HepG2 (cell line): ENCODE results near the gene NUBP2. TPM values are rescaled to one million over a fixed set of nuclear protein-coding genes. Genes with fewer than 3 reads are reported as not detected.

Experiments
- ARID2 ChIP-seq: sonication (generic); formaldehyde crosslinking; IDR thresholded peaks from 2 replicates; pipeline ENCODE4 v1.8.1; 2022; ENCODE audit warnings: mild to moderate bottlenecking, missing genetic modification reagents, borderline replicate concordance
- ATAD3A ChIP-seq: sonication (generic); formaldehyde crosslinking; IDR thresholded peaks from 2 replicates; pipeline ENCODE4 v1.4.0; 2020; ENCODE audit warnings: missing genetic modification reagents
- HDAC6 ChIP-seq: fragments of 200-600 bp; sonication (generic); IDR thresholded peaks from 2 replicates; pipeline ENCODE4 v1.7.0; 2017; ENCODE audit warnings: mild to moderate bottlenecking, antibody characterized with exemption, low read length, low read depth
- KIAA2018 ChIP-seq: sonication (generic); formaldehyde crosslinking; IDR thresholded peaks from 2 replicates; pipeline ENCODE4 v1.5.0; 2020; ENCODE audit warnings: mild to moderate bottlenecking, missing genetic modification reagents, borderline replicate concordance
- MAF1 ChIP-seq: sonication (generic); formaldehyde crosslinking; IDR thresholded peaks from 2 replicates; pipeline ENCODE4 v1.5.0; 2020; ENCODE audit warnings: missing genetic modification reagents, borderline replicate concordance
- TAF15 ChIP-seq: fragments of 200-400 bp; formaldehyde crosslinking; IDR thresholded peaks from one replicate; pipeline ENCODE4 v1.6.1; 2018; ENCODE audit warnings: mild to moderate bottlenecking, low read depth, low read length; ENCODE audit not compliant: poor library complexity, severe bottlenecking
- TBL1XR1 ChIP-seq: fragments of 150-350 bp; IDR thresholded peaks from 2 replicates; pipeline ENCODE4 v1.6.1; 2014; ENCODE audit warnings: borderline replicate concordance, low read length; ENCODE audit not compliant: partially characterized antibody
- ZBTB39 ChIP-seq: sonication (generic); formaldehyde crosslinking; IDR thresholded peaks from 2 replicates; pipeline ENCODE4 v1.5.0; 2020; ENCODE audit warnings: missing genetic modification reagents
- ZBTB42 ChIP-seq: sonication (generic); formaldehyde crosslinking; IDR thresholded peaks from 2 replicates; pipeline ENCODE4 v1.5.0; 2020; ENCODE audit warnings: mild to moderate bottlenecking, missing genetic modification reagents
- ZNF143 ChIP-seq: sonication (generic); formaldehyde crosslinking; IDR thresholded peaks from 2 replicates; pipeline ENCODE4 v1.4.0; 2020; ENCODE audit warnings: missing genetic modification reagents
- ZNF251 ChIP-seq: sonication (generic); formaldehyde crosslinking; IDR thresholded peaks from 2 replicates; pipeline ENCODE4 v1.9.0; 2021; ENCODE audit warnings: mild to moderate bottlenecking, missing genetic modification reagents
- ZNF431 ChIP-seq: sonication (generic); formaldehyde crosslinking; IDR thresholded peaks from 2 replicates; pipeline ENCODE4 v1.9.0; 2022; ENCODE audit warnings: missing genetic modification reagents, low read depth, mild to moderate bottlenecking, borderline replicate concordance
- polyA plus RNA-seq, 8 experiments: library from polyadenylated mRNA; depleted of rRNA in 3 of 8; stranded (reverse) in 7 of 8; unstranded in 1 of 8; fragments of >200 nt; fragmentation: Illumina TruSeq in 4 of 8; extraction: Trizol in 4 of 8; gene quantifications; 2 replicates each; pipeline versions ENCODE4 v1.2.1 to v1.2.3, GENCODE V29; 2011 to 2016; ENCODE audit warnings: low read depth in 4 of 8, missing spikeins in 1 of 8, mixed read lengths in 1 of 8; ENCODE audit not compliant: insufficient read depth in 1 of 8
- total RNA-seq, 5 experiments: library from RNA; depleted of rRNA; stranded (reverse); fragments of >200 nt; fragmentation: Illumina TruSeq; extraction: Trizol; gene quantifications; 2 replicates each; pipeline ENCODE4 v1.2.3, GENCODE V29; 2016; ENCODE audit warnings: low read depth in 1 of 5
- TF ChIP-seq, protein P1 (sequence below): sonication (generic); formaldehyde crosslinking; IDR thresholded peaks from 2 replicates; pipeline ENCODE4 v1.4.0; 2020; ENCODE audit warnings: mild to moderate bottlenecking, missing genetic modification reagents
- TF ChIP-seq, protein P2 (sequence below): sonication (generic); formaldehyde crosslinking; IDR thresholded peaks from 2 replicates; pipeline ENCODE4 v1.4.0; 2020; ENCODE audit warnings: missing genetic modification reagents

Gene NUBP2
- total and polyA plus RNA-seq, 2 of the 13 experiments (the other 11 are each of a cell fraction or from before 2014, with no cell fraction given), result 25.7 to 61.5 TPM

GRCh38 chr16:1826691-1827573, 44.2 kb downstream of the NUBP2 start, which contains the start of the genes FAHD1 and HAGH (continued):
- TF ChIP-seq, protein P1, sequence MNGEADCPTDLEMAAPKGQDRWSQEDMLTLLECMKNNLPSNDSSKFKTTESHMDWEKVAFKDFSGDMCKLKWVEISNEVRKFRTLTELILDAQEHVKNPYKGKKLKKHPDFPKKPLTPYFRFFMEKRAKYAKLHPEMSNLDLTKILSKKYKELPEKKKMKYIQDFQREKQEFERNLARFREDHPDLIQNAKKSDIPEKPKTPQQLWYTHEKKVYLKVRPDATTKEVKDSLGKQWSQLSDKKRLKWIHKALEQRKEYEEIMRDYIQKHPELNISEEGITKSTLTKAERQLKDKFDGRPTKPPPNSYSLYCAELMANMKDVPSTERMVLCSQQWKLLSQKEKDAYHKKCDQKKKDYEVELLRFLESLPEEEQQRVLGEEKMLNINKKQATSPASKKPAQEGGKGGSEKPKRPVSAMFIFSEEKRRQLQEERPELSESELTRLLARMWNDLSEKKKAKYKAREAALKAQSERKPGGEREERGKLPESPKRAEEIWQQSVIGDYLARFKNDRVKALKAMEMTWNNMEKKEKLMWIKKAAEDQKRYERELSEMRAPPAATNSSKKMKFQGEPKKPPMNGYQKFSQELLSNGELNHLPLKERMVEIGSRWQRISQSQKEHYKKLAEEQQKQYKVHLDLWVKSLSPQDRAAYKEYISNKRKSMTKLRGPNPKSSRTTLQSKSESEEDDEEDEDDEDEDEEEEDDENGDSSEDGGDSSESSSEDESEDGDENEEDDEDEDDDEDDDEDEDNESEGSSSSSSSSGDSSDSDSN (CRISPR knock-in tag), result peak; percentile 90
- TF ChIP-seq ARID2 (CRISPR knock-in tag) (peak; percentile 94), ZNF431 (CRISPR knock-in tag) (no peak), MAF1 (CRISPR knock-in tag) (peak; percentile 71; the same call in 1 of the 2 replicates), ZNF251 (CRISPR knock-in tag) (no peak), ZBTB39 (CRISPR knock-in tag) (peak; percentile 89), ATAD3A (CRISPR knock-in tag) (no peak), ZBTB42 (CRISPR knock-in tag) (no peak), TBL1XR1 (peak; percentile 18), TAF15 (peak; percentile 74), ZNF143 (peak; percentile 63), HDAC6 (no peak), KIAA2018 (CRISPR knock-in tag) (no peak)
- TF ChIP-seq, protein P2, sequence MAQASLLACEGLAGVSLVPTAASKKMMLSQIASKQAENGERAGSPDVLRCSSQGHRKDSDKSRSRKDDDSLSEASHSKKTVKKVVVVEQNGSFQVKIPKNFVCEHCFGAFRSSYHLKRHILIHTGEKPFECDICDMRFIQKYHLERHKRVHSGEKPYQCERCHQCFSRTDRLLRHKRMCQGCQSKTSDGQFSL, result peak; percentile 36; the same call in 1 of the 2 replicates
